ENCODE measurements around the gene MTMR8. TPM values are rescaled to one million over a fixed set of nuclear protein-coding genes. Genes with fewer than 3 reads are reported as not detected.

MTMR8 gene
- total RNA-seq, 1 experiment from 2014 or later = not detected

Other genes starting within 250 kb of the MTMR8 start
- 17.2 and 17.4 TPM in 2 replicates for gene AMER1, start 189.7 kb downstream of the MTMR8 start, total RNA-seq (2014; rRNA removed; shearing (Covaris generic))
- gene ASB12, start 164.8 kb downstream of the MTMR8 start, total RNA-seq (2014; rRNA removed; shearing (Covaris generic)) = 0.10 TPM in 1 of 2 replicates, not detected in the other

Data from SJCRH30 (cell line).